ENCODE measurements around the gene AIDA. TPM values are rescaled to one million over a fixed set of nuclear protein-coding genes. Genes with fewer than 3 reads are reported as not detected.

AIDA gene
- total and polyA plus RNA-seq, 2 donors (not counting 1 experiment from before 2014, with no cell fraction given): 41.7 to 77.7 TPM

GRCh38 chr1:222716393-222716792 is 4.1 kb upstream of the AIDA start:
- POLR2A ChIA-PET: no interaction called here
- H3K27ac Mint-ChIP-seq: peak overlapping the region; percentile 68
- no peak overlapping the region for H3K4me3 Mint-ChIP-seq

More at GRCh38 chr1:222716393-222716792, 4.1 kb upstream of the AIDA start:
- no peaks in the 10 kb centered on the region for H4K20me1 ChIP-seq (ENCODE audit: control insufficient read depth, insufficient read depth, low read length, poor library complexity, severe bottlenecking)
- no peak overlapping the region for H3K4me2 ChIP-seq (replicated peaks; ENCODE audit: low read depth, low read length, poor library complexity, severe bottlenecking)
- CTCF ChIA-PET: no interaction called here
- peak overlapping the region in 1 of 2 donors; percentile 33 for H3K27ac ChIP-seq (ENCODE audit: low read length in 2 of 2)
- no peak overlapping the region for H2AFZ ChIP-seq (ENCODE audit: insufficient read depth, low read depth, low read length, poor library complexity, severe bottlenecking)
- H3K27me3 ChIP-seq (replicated peaks in 1 of 4; ENCODE audit: control extremely low read depth in 1 of 4, control insufficient read depth in 3 of 4, insufficient read depth in 4 of 4, low read length in 3 of 4): no peaks in the 10 kb centered on the region
- H3K79me2 ChIP-seq (ENCODE audit: control insufficient read depth, insufficient read depth, low read length): peaks cover 59% of the 10 kb centered on the region
- H3K4me1 ChIP-seq (ENCODE audit: control insufficient read depth in 2 of 2, insufficient read depth in 2 of 2, low read length in 2 of 2): peaks cover 10 to 13% of the 10 kb centered on the region in 2 donors
- TF ChIP-seq EZH2 (IDR thresholded peaks at IDR 0.05; ENCODE audit: borderline replicate concordance, insufficient read depth, low read depth, low read length, poor library complexity, severe bottlenecking) (no peak), CTCF (IDR thresholded peaks at IDR 0.05) (no peak)
- Mint-ChIP-seq H3K27me3 (no peaks in the 10 kb centered on the region), H3K9me3 (ENCODE audit: insufficient read depth) (no peaks in the 10 kb centered on the region), H3K4me1 (peaks cover 23% of the 10 kb centered on the region)
- DNase-seq (no peak), ATAC-seq (ENCODE audit: low read depth) (no peak)
- H3K9ac ChIP-seq (ENCODE audit: low read length): no peak overlapping the region
- H3K9me3 ChIP-seq (ENCODE audit: control extremely low read depth in 1 of 3, control insufficient read depth in 2 of 3, insufficient read depth in 1 of 3, low read length in 2 of 3): no peaks in the 10 kb centered on the region
- peaks cover 10 to 40% of the 10 kb centered on the region in 2 experiments for H3K36me3 ChIP-seq (replicated peaks in 1 of 2; ENCODE audit: control extremely low read depth in 1 of 2, control insufficient read depth in 1 of 2, extremely low read depth in 1 of 2, insufficient read depth in 2 of 2, low read length in 1 of 2)
- intact Hi-C loops (cut with micrococcal nuclease): no loop called here
- no peak overlapping the region for H3K4me3 ChIP-seq (ENCODE audit: control extremely low read depth in 1 of 5, extremely low read depth in 1 of 5, insufficient read depth in 1 of 5, low read depth in 2 of 5, low read length in 4 of 5)
- WGBS (ENCODE audit: insufficient coverage): no CpG with 5 or more reads among the region's 2 CpGs
